ENCODE data around the gene ANGPT4. TPM values are rescaled to one million over a fixed set of nuclear protein-coding genes. Genes with fewer than 3 reads are reported as not detected.

Gene ANGPT4
- total RNA-seq (not detected), polyA plus RNA-seq (not detected)

- Mint-ChIP-seq H3K27me3 (peaks cover 11% of the 10 kb centered on the region), H3K36me3 (peaks cover 4% of the 10 kb centered on the region), H3K27ac (peak within 1 kb of the TSS in 1 of 3 donors; percentile 16)
Measured at GRCh38 chr20:916125-916799, at the start of gene ANGPT4. TSS of gene ANGPT4 (minus strand) at chr20:916334. CDS start at chr20:916214, 120 bp downstream.

GRCh38 chr20:963795-964194 is 47.7 kb upstream of the ANGPT4 start:
- Histone ChIP-seq H3K27ac (ENCODE audit: insufficient read depth, low read length, poor library complexity, severe bottlenecking) (no peak overlapping the region), H3K27me3 (ENCODE audit: control insufficient read depth, insufficient read depth, low read length) (no peaks in the 10 kb centered on the region), H3K4me1 (ENCODE audit: control insufficient read depth, insufficient read depth, low read length, poor library complexity, severe bottlenecking) (no peaks in the 10 kb centered on the region), H3K4me3 (ENCODE audit: low read depth, low read length) (no peak overlapping the region), H3K9me3 (ENCODE audit: control insufficient read depth in 2 of 2, low read length in 2 of 2) (no peaks in the 10 kb centered on the region), H3K36me3 (ENCODE audit: control insufficient read depth, insufficient read depth, low read length) (no peaks in the 10 kb centered on the region)
- no peaks in the 10 kb centered on the region for H3K36me3 Mint-ChIP-seq
- DNase-seq (no peak), ATAC-seq (ENCODE audit: low read depth in 2 of 2) (no peak)
- no peak overlapping the region for H3K27ac Mint-ChIP-seq
- H3K27me3 Mint-ChIP-seq = peaks cover 9% of the 10 kb centered on the region
- H3K4me3 Mint-ChIP-seq = no peak overlapping the region
- H3K9me3 Mint-ChIP-seq = peaks cover 0 to 1% (median 0%) of the 10 kb centered on the region in 7 donors
- H3K4me1 Mint-ChIP-seq = no peaks in the 10 kb centered on the region

More at GRCh38 chr20:916125-916799, at the start of gene ANGPT4:
- DNase-seq (no peak), ATAC-seq (ENCODE audit: low read depth in 2 of 2) (no peak)
- H3K9me3 ChIP-seq (ENCODE audit: control insufficient read depth in 2 of 2, low read length in 2 of 2) = no peaks in the 10 kb centered on the region
- no peak within 1 kb of the TSS for H3K4me3 ChIP-seq (ENCODE audit: low read depth, low read length)
- Mint-ChIP-seq H3K4me1 (no peaks in the 10 kb centered on the region), H3K4me3 (no peak within 1 kb of the TSS), H3K9me3 (no peaks in the 10 kb centered on the region)
- peaks cover 2% of the 10 kb centered on the region for H3K27me3 ChIP-seq (ENCODE audit: control insufficient read depth, insufficient read depth, low read length)
- no peak within 1 kb of the TSS for H3K27ac ChIP-seq (ENCODE audit: insufficient read depth, low read length, poor library complexity, severe bottlenecking)
- no peaks in the 10 kb centered on the region for H3K36me3 ChIP-seq (ENCODE audit: control insufficient read depth, insufficient read depth, low read length)
- H3K4me1 ChIP-seq (ENCODE audit: control insufficient read depth, insufficient read depth, low read length, poor library complexity, severe bottlenecking) = no peaks in the 10 kb centered on the region

GRCh38 chr20:962683-963082 is 46.5 kb upstream of the ANGPT4 start:
- no peak for DNase-seq
- ATAC-seq (ENCODE audit: low read depth in 2 of 2) = no peak
- H3K9me3 Mint-ChIP-seq = peaks cover 0 to 1% (median 0%) of the 10 kb centered on the region in 7 donors
- H3K4me1 Mint-ChIP-seq = no peaks in the 10 kb centered on the region
- no peak overlapping the region for H3K27ac ChIP-seq (ENCODE audit: insufficient read depth, low read length, poor library complexity, severe bottlenecking)
- H3K27me3 Mint-ChIP-seq = peaks cover 9% of the 10 kb centered on the region
- H3K4me1 ChIP-seq (ENCODE audit: control insufficient read depth, insufficient read depth, low read length, poor library complexity, severe bottlenecking) = no peaks in the 10 kb centered on the region
- H3K9me3 ChIP-seq (ENCODE audit: control insufficient read depth in 2 of 2, low read length in 2 of 2) = no peaks in the 10 kb centered on the region
- H3K27ac Mint-ChIP-seq = no peak overlapping the region
- H3K4me3 ChIP-seq (ENCODE audit: low read depth, low read length) = no peak overlapping the region
- H3K36me3 ChIP-seq (ENCODE audit: control insufficient read depth, insufficient read depth, low read length) = no peaks in the 10 kb centered on the region
- H3K4me3 Mint-ChIP-seq = no peak overlapping the region
- H3K27me3 ChIP-seq (ENCODE audit: control insufficient read depth, insufficient read depth, low read length) = no peaks in the 10 kb centered on the region
- H3K36me3 Mint-ChIP-seq = no peaks in the 10 kb centered on the region

GRCh38 chr20:962223-962622 is 46.1 kb upstream of the ANGPT4 start:
- no peak overlapping the region for H3K4me3 ChIP-seq (ENCODE audit: low read depth, low read length)
- DNase-seq = no peak
- H3K9me3 ChIP-seq (ENCODE audit: control insufficient read depth in 2 of 2, low read length in 2 of 2) = no peaks in the 10 kb centered on the region
- H3K36me3 ChIP-seq (ENCODE audit: control insufficient read depth, insufficient read depth, low read length) = no peaks in the 10 kb centered on the region
- H3K27ac Mint-ChIP-seq = no peak overlapping the region
- no peak overlapping the region for H3K4me3 Mint-ChIP-seq
- no peaks in the 10 kb centered on the region for H3K4me1 Mint-ChIP-seq
- H3K36me3 Mint-ChIP-seq = no peaks in the 10 kb centered on the region
- H3K9me3 Mint-ChIP-seq = peaks cover 0 to 1% (median 0%) of the 10 kb centered on the region in 7 donors
- no peaks in the 10 kb centered on the region for H3K27me3 ChIP-seq (ENCODE audit: control insufficient read depth, insufficient read depth, low read length)
- ATAC-seq (ENCODE audit: low read depth in 2 of 2) = no peak
- H3K27ac ChIP-seq (ENCODE audit: insufficient read depth, low read length, poor library complexity, severe bottlenecking) = no peak overlapping the region
- peaks cover 8% of the 10 kb centered on the region for H3K27me3 Mint-ChIP-seq
- no peaks in the 10 kb centered on the region for H3K4me1 ChIP-seq (ENCODE audit: control insufficient read depth, insufficient read depth, low read length, poor library complexity, severe bottlenecking)

- Mint-ChIP-seq H3K27ac (no peak overlapping the region), H3K27me3 (peaks cover 6% of the 10 kb centered on the region), H3K36me3 (no peaks in the 10 kb centered on the region), H3K9me3 (peaks cover 0 to 1% (median 0%) of the 10 kb centered on the region in 7 donors), H3K4me1 (no peaks in the 10 kb centered on the region), H3K4me3 (no peak overlapping the region)
- no peaks in the 10 kb centered on the region for H3K36me3 ChIP-seq (ENCODE audit: control insufficient read depth, insufficient read depth, low read length)
- ATAC-seq (ENCODE audit: low read depth in 2 of 2) (no peak), DNase-seq (no peak)
- no peak overlapping the region for H3K4me3 ChIP-seq (ENCODE audit: low read depth, low read length)
- H3K4me1 ChIP-seq (ENCODE audit: control insufficient read depth, insufficient read depth, low read length, poor library complexity, severe bottlenecking) = no peaks in the 10 kb centered on the region
- no peaks in the 10 kb centered on the region for H3K9me3 ChIP-seq (ENCODE audit: control insufficient read depth in 2 of 2, low read length in 2 of 2)
- no peak overlapping the region for H3K27ac ChIP-seq (ENCODE audit: insufficient read depth, low read length, poor library complexity, severe bottlenecking)
- H3K27me3 ChIP-seq (ENCODE audit: control insufficient read depth, insufficient read depth, low read length) = no peaks in the 10 kb centered on the region
Measured at GRCh38 chr20:961768-962167, 45.6 kb upstream of the ANGPT4 start.

GRCh38 chr20:959996-960615 is 44.0 kb upstream of the ANGPT4 start:
- no peaks in the 10 kb centered on the region for H3K36me3 ChIP-seq (ENCODE audit: control insufficient read depth, insufficient read depth, low read length)
- no peaks in the 10 kb centered on the region for H3K9me3 Mint-ChIP-seq
- no peak for DNase-seq
- H3K27me3 Mint-ChIP-seq = peaks cover 14% of the 10 kb centered on the region
- no peak overlapping the region for H3K27ac Mint-ChIP-seq
- no peaks in the 10 kb centered on the region for H3K36me3 Mint-ChIP-seq
- no peak overlapping the region for H3K4me3 Mint-ChIP-seq
- no peaks in the 10 kb centered on the region for H3K9me3 ChIP-seq (ENCODE audit: control insufficient read depth in 2 of 2, low read length in 2 of 2)
- ATAC-seq (ENCODE audit: low read depth in 2 of 2) = no peak
- peaks cover 2% of the 10 kb centered on the region for H3K27me3 ChIP-seq (ENCODE audit: control insufficient read depth, insufficient read depth, low read length)
- no peak overlapping the region for H3K4me3 ChIP-seq (ENCODE audit: low read depth, low read length)
- peaks cover 0 to 3% (median under 1%) of the 10 kb centered on the region in 4 donors for H3K4me1 Mint-ChIP-seq
- no peak overlapping the region for H3K27ac ChIP-seq (ENCODE audit: insufficient read depth, low read length, poor library complexity, severe bottlenecking)
- peaks cover 3% of the 10 kb centered on the region for H3K4me1 ChIP-seq (ENCODE audit: control insufficient read depth, insufficient read depth, low read length, poor library complexity, severe bottlenecking)

- Histone ChIP-seq H3K4me1 (ENCODE audit: control insufficient read depth, insufficient read depth, low read length, poor library complexity, severe bottlenecking) (peaks cover 3% of the 10 kb centered on the region), H3K9me3 (ENCODE audit: control insufficient read depth in 2 of 2, low read length in 2 of 2) (no peaks in the 10 kb centered on the region), H3K27me3 (ENCODE audit: control insufficient read depth, insufficient read depth, low read length) (peaks cover 6% of the 10 kb centered on the region), H3K4me3 (ENCODE audit: low read depth, low read length) (no peak overlapping the region), H3K27ac (ENCODE audit: insufficient read depth, low read length, poor library complexity, severe bottlenecking) (no peak overlapping the region), H3K36me3 (ENCODE audit: control insufficient read depth, insufficient read depth, low read length) (no peaks in the 10 kb centered on the region)
- peak overlapping the region in 1 of 3 donors; percentile 36 for H3K27ac Mint-ChIP-seq
- H3K4me3 Mint-ChIP-seq = no peak overlapping the region
- no peaks in the 10 kb centered on the region for H3K36me3 Mint-ChIP-seq
- no peaks in the 10 kb centered on the region for H3K9me3 Mint-ChIP-seq
- H3K27me3 Mint-ChIP-seq = peaks cover 14% of the 10 kb centered on the region
- DNase-seq = no peak
- H3K4me1 Mint-ChIP-seq = peaks cover 0 to 3% (median under 1%) of the 10 kb centered on the region in 4 donors
- no peak for ATAC-seq (ENCODE audit: low read depth in 2 of 2)
Measured at GRCh38 chr20:958936-959815, 43.0 kb upstream of the ANGPT4 start.

Data from CD4-positive, CD25-positive, alpha-beta regulatory T cell (primary cell).